Measurements from ENCODE around the gene PRKCI. TPM values are rescaled to one million over a fixed set of nuclear protein-coding genes. Genes with fewer than 3 reads are reported as not detected.

PRKCI gene
- total RNA-seq, 2 donors from 2014 or later: 24.5 to 34.0 TPM

- ATAC-seq: no peak
- H3K27ac Mint-ChIP-seq: no peak overlapping the region
- DNase-seq (ENCODE audit: low spot score in 2 of 2): no peak
- no peaks in the 10 kb centered on the region for H3K36me3 Mint-ChIP-seq
- H3K9me3 Mint-ChIP-seq: no peaks in the 10 kb centered on the region
These were observed 124.5 kb downstream of the PRKCI start for GRCh38 chr3:170346481-170347392.

- Mint-ChIP-seq H3K9me3 (no peaks in the 10 kb centered on the region), H3K36me3 (no peaks in the 10 kb centered on the region), H3K27ac (no peak overlapping the region)
- ATAC-seq (no peak), DNase-seq (ENCODE audit: low spot score in 2 of 2) (no peak)
These were observed 128.5 kb downstream of the PRKCI start for GRCh38 chr3:170350515-170351413.

GRCh38 chr3:170352936-170353335 is 130.7 kb downstream of the PRKCI start:
- Mint-ChIP-seq H3K36me3 (no peaks in the 10 kb centered on the region), H3K9me3 (no peaks in the 10 kb centered on the region), H3K27ac (no peak overlapping the region)
- ATAC-seq (no peak), DNase-seq (ENCODE audit: low spot score in 2 of 2) (no peak)

- ATAC-seq (no peak), DNase-seq (ENCODE audit: low spot score in 2 of 2) (no peak)
- H3K9me3 Mint-ChIP-seq: no peaks in the 10 kb centered on the region
- peaks cover 4% of the 10 kb centered on the region in 2 donors for H3K36me3 Mint-ChIP-seq
- H3K27ac Mint-ChIP-seq: no peak overlapping the region
These were observed 131.3 kb downstream of the PRKCI start for GRCh38 chr3:170353485-170353884.

GRCh38 chr3:170354760-170355159 is 132.5 kb downstream of the PRKCI start:
- no peak for DNase-seq (ENCODE audit: low spot score in 2 of 2)
- Mint-ChIP-seq H3K9me3 (no peaks in the 10 kb centered on the region), H3K27ac (no peak overlapping the region), H3K36me3 (peaks cover 8 to 9% of the 10 kb centered on the region in 2 donors)
- no peak for ATAC-seq

Other genes with a start within 250 kb of the PRKCI start
- gene GPR160, start 184.4 kb upstream of the PRKCI start, total RNA-seq: 10 to 100 TPM in 1 of 2 donors, 1 to 10 TPM in 1; 7.2 to 13.2 TPM
- 10 to 100 TPM; 62.0 to 85.5 TPM for gene PHC3, start 40.7 kb upstream of the PRKCI start, total RNA-seq
- gene SKIL, start 135.3 kb downstream of the PRKCI start, total RNA-seq: 10 to 100 TPM; 16.8 to 21.9 TPM
- not detected for gene CLDN11, start 196.4 kb downstream of the PRKCI start, total RNA-seq